ENCODE results near the gene ASAP2.

The ASAP2 gene

DNA sequence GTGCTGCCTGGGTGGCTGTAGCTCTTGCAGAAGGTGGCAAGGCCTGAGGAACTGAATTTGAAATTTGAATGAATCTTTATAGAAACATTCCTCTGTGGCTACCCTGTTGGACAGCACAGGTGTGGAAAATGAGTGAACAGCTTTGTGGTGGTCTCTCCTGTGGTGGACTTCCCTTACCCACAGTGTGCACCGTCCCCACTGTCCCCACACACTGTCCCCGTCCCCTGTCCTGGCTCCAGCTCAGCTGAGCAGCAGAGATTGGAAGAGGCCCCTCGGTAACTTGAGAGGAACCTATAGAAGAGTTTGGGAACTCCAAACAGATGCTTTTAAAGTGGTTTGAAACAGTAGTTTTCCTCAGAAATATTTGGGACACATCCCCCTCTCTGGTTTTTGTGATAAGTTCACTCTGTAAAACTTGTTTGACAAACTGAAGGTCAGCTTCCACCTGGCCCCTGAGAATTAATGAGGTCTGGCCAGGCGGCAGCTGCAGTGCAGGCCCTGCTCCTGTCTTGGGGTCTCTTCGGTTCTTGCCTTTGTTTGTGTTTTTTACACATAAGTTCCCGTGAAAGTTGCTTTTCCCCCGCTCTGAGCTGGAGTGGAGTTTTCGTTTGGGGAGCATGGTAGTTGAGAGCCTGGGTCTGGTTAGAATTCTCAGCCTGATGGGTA is 63.2 kb downstream of the ASAP2 start:
- TF ChIP-seq, protein P1, sequence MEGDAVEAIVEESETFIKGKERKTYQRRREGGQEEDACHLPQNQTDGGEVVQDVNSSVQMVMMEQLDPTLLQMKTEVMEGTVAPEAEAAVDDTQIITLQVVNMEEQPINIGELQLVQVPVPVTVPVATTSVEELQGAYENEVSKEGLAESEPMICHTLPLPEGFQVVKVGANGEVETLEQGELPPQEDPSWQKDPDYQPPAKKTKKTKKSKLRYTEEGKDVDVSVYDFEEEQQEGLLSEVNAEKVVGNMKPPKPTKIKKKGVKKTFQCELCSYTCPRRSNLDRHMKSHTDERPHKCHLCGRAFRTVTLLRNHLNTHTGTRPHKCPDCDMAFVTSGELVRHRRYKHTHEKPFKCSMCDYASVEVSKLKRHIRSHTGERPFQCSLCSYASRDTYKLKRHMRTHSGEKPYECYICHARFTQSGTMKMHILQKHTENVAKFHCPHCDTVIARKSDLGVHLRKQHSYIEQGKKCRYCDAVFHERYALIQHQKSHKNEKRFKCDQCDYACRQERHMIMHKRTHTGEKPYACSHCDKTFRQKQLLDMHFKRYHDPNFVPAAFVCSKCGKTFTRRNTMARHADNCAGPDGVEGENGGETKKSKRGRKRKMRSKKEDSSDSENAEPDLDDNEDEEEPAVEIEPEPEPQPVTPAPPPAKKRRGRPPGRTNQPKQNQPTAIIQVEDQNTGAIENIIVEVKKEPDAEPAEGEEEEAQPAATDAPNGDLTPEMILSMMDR (IDR thresholded peaks at IDR 0.05; ENCODE audit: control insufficient read depth, insufficient read depth, low read depth, low read length, missing control alignments) = no peak
- DNase-seq (ENCODE audit: low read depth) = no peak
- no peak overlapping the region for H3K4me3 ChIP-seq (ENCODE audit: control insufficient read depth, low read depth, low read length)

DNA sequence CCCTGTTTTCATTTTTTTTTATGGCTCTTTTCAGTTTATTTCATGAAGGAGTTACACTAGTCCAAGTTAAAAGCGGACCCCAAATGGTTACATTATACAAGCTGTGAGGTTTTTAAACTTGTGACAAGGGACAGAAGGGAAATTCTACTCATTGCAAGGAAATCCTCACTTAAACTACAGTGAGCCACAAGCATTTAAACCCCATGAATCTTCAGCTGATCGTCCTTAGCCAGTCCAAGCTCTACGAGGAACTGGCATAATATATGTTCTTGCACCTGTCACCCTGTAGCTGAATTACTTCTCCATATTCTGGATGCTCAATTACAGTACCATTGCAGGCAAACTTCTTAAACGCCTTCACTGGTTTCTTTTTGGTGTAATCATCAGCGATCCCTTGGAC is 64.5 kb downstream of the ASAP2 start:
- no peak for DNase-seq (ENCODE audit: low read depth)
- H3K4me3 ChIP-seq (ENCODE audit: control insufficient read depth, low read depth, low read length) = no peak overlapping the region
- TF ChIP-seq, protein P1 (IDR thresholded peaks at IDR 0.05; ENCODE audit: control insufficient read depth, insufficient read depth, low read depth, low read length, missing control alignments) = no peak

DNA sequence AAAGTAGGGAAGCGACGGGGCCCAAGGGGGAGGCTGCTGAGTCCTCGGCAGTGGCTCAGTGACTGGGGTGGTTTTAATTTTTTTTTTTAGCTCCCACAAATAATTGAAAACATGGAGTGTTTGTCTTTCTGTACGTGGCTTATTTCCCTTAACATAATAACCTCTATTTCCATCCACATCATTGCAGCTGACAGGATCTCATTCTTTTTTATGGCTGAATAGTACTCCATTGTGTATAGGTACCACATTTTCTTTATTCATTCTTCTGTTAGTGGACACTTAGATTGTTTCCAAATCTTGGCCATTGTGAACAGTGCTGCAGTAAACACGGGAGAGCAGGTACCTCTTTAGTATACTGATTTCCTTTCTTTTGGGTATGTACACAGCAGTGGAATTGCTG is 65.1 kb downstream of the ASAP2 start:
- no peak for DNase-seq (ENCODE audit: low read depth)
- H3K4me3 ChIP-seq (ENCODE audit: control insufficient read depth, low read depth, low read length) = no peak overlapping the region
- TF ChIP-seq, protein P1 (IDR thresholded peaks at IDR 0.05; ENCODE audit: control insufficient read depth, insufficient read depth, low read depth, low read length, missing control alignments) = no peak

DNA sequence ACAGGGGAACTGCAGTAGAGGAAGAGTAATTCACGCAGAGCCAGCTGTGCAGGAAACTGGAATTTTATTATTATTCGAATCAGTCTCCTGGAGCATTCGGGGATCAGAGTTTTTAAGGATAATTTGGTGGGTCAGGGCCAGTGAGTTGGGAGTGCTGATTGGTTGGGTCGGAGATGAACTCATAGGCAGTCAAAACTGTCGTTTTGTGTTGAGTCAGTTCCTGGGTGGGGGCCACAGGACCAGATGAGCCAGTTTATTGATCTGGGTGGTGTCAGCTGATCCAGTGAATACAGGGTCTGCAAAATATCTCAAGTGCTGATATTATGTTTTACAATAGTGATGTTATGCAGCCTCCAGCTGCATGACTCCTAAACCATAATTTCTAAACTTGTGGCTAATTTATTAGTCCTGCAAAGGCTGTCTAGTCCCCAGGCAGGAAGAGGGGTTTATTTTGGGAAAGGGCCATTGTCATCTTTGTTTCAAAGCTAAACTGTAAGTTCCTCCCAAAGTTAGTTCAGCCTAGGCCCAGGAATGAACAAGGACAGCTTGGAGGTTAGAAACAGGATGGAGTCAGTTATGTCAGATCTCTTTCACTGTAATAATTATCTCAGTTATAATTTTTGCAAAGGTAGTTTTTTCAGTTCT is 67.0 kb downstream of the ASAP2 start:
- no peak for DNase-seq (ENCODE audit: low read depth)
- TF ChIP-seq, protein P1 (IDR thresholded peaks at IDR 0.05; ENCODE audit: control insufficient read depth, insufficient read depth, low read depth, low read length, missing control alignments) = no peak
- H3K4me3 ChIP-seq (ENCODE audit: control insufficient read depth, low read depth, low read length) = no peak overlapping the region

DNA sequence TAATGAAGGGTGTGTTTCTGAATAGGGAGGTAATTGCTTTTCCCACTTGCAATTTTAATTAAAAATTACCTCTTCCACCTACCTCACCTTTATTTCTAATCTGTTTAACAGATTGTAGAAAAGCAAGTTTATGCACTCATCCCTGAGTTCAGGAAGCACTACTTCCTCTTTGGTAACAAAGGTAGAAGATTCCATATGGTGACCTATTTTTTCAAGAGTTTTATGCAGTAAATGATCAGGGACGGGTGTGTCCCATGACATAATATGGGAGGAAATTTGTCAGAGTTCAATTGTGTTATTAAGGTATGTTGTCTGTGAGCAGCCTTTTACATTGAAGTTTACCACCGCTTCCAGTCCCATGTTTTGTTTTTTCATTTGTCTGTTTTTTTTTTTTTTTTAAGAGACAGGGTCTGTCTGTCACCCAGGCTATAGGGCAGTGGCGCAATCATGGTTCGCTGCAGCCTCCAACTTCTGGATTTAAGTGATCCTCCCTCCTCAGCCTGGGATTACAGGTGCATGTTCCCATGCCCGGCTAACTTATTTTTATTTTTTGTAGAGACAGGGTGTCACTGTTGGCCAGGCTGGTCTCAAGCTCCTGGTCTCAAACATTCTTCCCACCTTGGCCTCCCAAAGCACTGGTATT is 68.2 kb downstream of the ASAP2 start:
- no peak overlapping the region for H3K4me3 ChIP-seq (ENCODE audit: control insufficient read depth, low read depth, low read length)
- no peak for DNase-seq (ENCODE audit: low read depth)
- TF ChIP-seq, protein P1 (IDR thresholded peaks at IDR 0.05; ENCODE audit: control insufficient read depth, insufficient read depth, low read depth, low read length, missing control alignments) = no peak

DNA sequence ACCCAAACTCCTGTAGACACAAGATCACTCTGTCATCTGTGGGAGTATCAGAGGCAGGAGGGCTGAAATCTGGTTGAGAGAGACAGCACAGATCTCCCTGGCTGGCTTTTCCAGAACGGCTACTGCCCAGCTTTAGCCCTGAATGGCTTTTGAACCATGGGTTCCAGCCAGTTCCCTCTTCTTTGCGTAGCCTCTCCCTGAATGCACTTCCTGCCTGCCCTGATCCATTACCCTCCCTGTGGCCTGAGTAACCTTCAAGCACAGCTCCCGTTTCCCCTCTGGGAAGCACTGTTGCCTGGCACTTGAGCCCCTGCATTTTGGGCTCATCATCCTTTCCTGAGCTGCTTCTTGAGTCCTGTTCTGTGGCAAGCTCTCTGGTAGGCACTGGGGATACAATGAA is 68.8 kb downstream of the ASAP2 start:
- no peak for DNase-seq (ENCODE audit: low read depth)
- no peak overlapping the region for H3K4me3 ChIP-seq (ENCODE audit: control insufficient read depth, low read depth, low read length)
- TF ChIP-seq, protein P1 (IDR thresholded peaks at IDR 0.05; ENCODE audit: control insufficient read depth, insufficient read depth, low read depth, low read length, missing control alignments) = no peak
